DOHH2 (cell line): ENCODE data around the gene PNMA8A.

Source experiments
- H3F3A ChIP-seq: fragments of 200-600 bp; sonication (generic), shearing (Covaris generic); 2 replicates; pipeline ENCODE4 v1.6.0; 2016; ENCODE audit warnings: antibody characterized with exemption, mild to moderate bottlenecking; ENCODE audit not compliant: control insufficient read depth, insufficient read depth
- H3K27ac ChIP-seq: fragments of 200-600 bp; sonication (generic); 2 replicates; pipeline ENCODE4 v1.5.1; 2014; ENCODE audit warnings: low read depth, mild to moderate bottlenecking, low read length, moderate library complexity
- H3K27me3 ChIP-seq: fragments of 200-600 bp; sonication (generic); 2 replicates; pipeline ENCODE4 v1.6.1; 2014; ENCODE audit warnings: mild to moderate bottlenecking, low read length, mixed read lengths; ENCODE audit not compliant: control insufficient read depth
- H3K36me3 ChIP-seq: fragments of 200-600 bp; sonication (generic); 2 replicates; pipeline ENCODE4 v1.6.1; 2014; ENCODE audit warnings: mild to moderate bottlenecking, low read length, moderate library complexity, mixed read lengths; ENCODE audit not compliant: control insufficient read depth
- H3K4me1 ChIP-seq: fragments of 200-600 bp; sonication (generic); 2 replicates; pipeline ENCODE4 v1.6.1; 2014; ENCODE audit warnings: mild to moderate bottlenecking, low read length, mixed read lengths; ENCODE audit not compliant: control insufficient read depth
- H3K4me2 ChIP-seq: fragments of 200-600 bp; sonication (generic); 2 replicates; pipeline ENCODE4 v1.6.0; 2014; ENCODE audit warnings: mild to moderate bottlenecking, low read length, moderate library complexity
- H3K4me3 ChIP-seq: fragments of 200-600 bp; sonication (generic); 2 replicates; pipeline ENCODE4 v1.5.1; 2014; ENCODE audit warnings: mild to moderate bottlenecking, low read length, mixed read lengths
- H3K79me2 ChIP-seq: fragments of 200-600 bp; sonication (generic); 2 replicates; pipeline ENCODE4 v1.6.1; 2014; ENCODE audit warnings: mild to moderate bottlenecking, low read length, mixed read lengths; ENCODE audit not compliant: control insufficient read depth
- H3K9me2 ChIP-seq: fragments of 200-600 bp; sonication (generic); replicated peaks from 2 replicates; pipeline ENCODE4 v1.6.1; 2014; ENCODE audit warnings: mild to moderate bottlenecking, low read length, mixed read lengths; ENCODE audit not compliant: control insufficient read depth
- H3K9me3 ChIP-seq: fragments of 200-600 bp; sonication (generic); 2 replicates; pipeline ENCODE4 v1.6.1; 2014; ENCODE audit warnings: antibody characterized with exemption, low read length, mixed read lengths; ENCODE audit not compliant: control insufficient read depth, insufficient read depth
- H4K20me1 ChIP-seq: fragments of 200-600 bp; sonication (generic); 2 replicates; pipeline ENCODE4 v1.6.0; 2014; ENCODE audit warnings: low read depth, mild to moderate bottlenecking, antibody characterized with exemption, low read length, moderate library complexity; ENCODE audit not compliant: control insufficient read depth, insufficient read depth
- CTCF ChIP-seq: fragments of 200-600 bp; sonication (generic); IDR thresholded peaks from one replicate; pipeline ENCODE4 v1.5.1; 2014; ENCODE audit warnings: antibody characterized with exemption, mild to moderate bottlenecking, low read depth, low read length; ENCODE audit not compliant: poor library complexity, severe bottlenecking
- EZH2phosphoT487 ChIP-seq: fragments of 200-600 bp; sonication (generic); IDR thresholded peaks from 2 replicates; pipeline ENCODE4 v1.6.1; 2017; ENCODE audit warnings: borderline replicate concordance, mild to moderate bottlenecking, antibody characterized with exemption, low read length, moderate library complexity, mixed read lengths

PNMA8A gene

GRCh38 chr19:46487178-46487801 is 15.9 kb upstream of the PNMA8A start:
- no peak overlapping the region for H3K4me2 ChIP-seq
- H3K27me3 ChIP-seq, result peaks cover 33% of the 10 kb centered on the region
- TF ChIP-seq CTCF, result no peak
- TF ChIP-seq EZH2phosphoT487, result no peak

GRCh38 chr19:46486358-46486757 is 15.0 kb upstream of the PNMA8A start:
- Histone ChIP-seq H3K27ac (no peak overlapping the region), H3K27me3 (peaks cover 24% of the 10 kb centered on the region), H3K4me3 (no peak overlapping the region), H3K36me3 (no peaks in the 10 kb centered on the region), H3K79me2 (no peaks in the 10 kb centered on the region), H3K4me1 (no peaks in the 10 kb centered on the region), H3K4me2 (no peak overlapping the region), H3F3A (no peaks in the 10 kb centered on the region), H4K20me1 (no peaks in the 10 kb centered on the region), H3K9me3 (no peaks in the 10 kb centered on the region), H3K9me2 (no peaks in the 10 kb centered on the region)
- TF ChIP-seq EZH2phosphoT487 (no peak), CTCF (no peak)

More at GRCh38 chr19:46487178-46487801, 15.9 kb upstream of the PNMA8A start:
- Histone ChIP-seq H3K79me2 (no peaks in the 10 kb centered on the region), H4K20me1 (no peaks in the 10 kb centered on the region), H3K9me3 (no peaks in the 10 kb centered on the region), H3K4me3 (no peak overlapping the region), H3K36me3 (no peaks in the 10 kb centered on the region), H3F3A (no peaks in the 10 kb centered on the region), H3K4me1 (no peaks in the 10 kb centered on the region), H3K27ac (no peak overlapping the region), H3K9me2 (no peaks in the 10 kb centered on the region)

DNA sequence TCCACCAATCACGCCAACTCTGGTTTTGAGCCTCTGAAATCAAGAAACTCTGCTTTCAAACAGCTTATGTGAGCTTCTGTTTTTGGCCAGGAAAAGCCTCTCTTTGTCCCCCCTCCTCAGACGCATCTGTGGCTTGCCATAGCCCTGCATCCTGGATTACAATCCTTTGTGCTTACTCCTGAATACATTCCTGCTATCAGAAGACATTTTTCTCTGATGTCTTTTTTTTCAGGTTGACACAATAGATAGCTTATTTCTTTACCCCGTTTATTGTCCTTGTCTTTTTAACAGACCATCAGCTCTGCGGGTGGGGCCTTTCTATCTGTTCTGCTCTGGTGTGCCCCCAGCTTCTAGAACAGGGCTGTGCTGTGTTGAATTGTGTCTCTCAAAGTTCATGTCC is 13.3 kb upstream of the PNMA8A start:
- Histone ChIP-seq H3K9me2 (no peaks in the 10 kb centered on the region), H3K27me3 (peaks cover 14% of the 10 kb centered on the region), H4K20me1 (no peaks in the 10 kb centered on the region), H3K79me2 (no peaks in the 10 kb centered on the region), H3K4me3 (no peak overlapping the region), H3K27ac (no peak overlapping the region), H3K4me2 (no peak overlapping the region), H3F3A (no peaks in the 10 kb centered on the region), H3K9me3 (no peaks in the 10 kb centered on the region), H3K4me1 (no peaks in the 10 kb centered on the region), H3K36me3 (no peaks in the 10 kb centered on the region)
- no peak for TF ChIP-seq CTCF
- TF ChIP-seq EZH2phosphoT487, result no peak
